Pons (tissue), 1 donor: ENCODE results near the gene IGF2BP2.

Experiments
- DNase-seq: peaks from one replicate; pipeline ENCODE4 v3.0.0-alpha.2; 2016; ENCODE audit warnings: low spot score

The IGF2BP2 gene

GRCh38 chr3:185733980-185734724, 90.7 kb downstream of the IGF2BP2 start:
- DNase-seq = peak; percentile 48

- DNase-seq = no peak
These were observed 92.1 kb downstream of the IGF2BP2 start for GRCh38 chr3:185732782-185733181.

- no peak for DNase-seq
These were observed 94.3 kb downstream of the IGF2BP2 start for GRCh38 chr3:185730550-185730949.

GRCh38 chr3:185729337-185730055, 95.3 kb downstream of the IGF2BP2 start:
- DNase-seq = no peak

- DNase-seq = no peak
These were observed 96.1 kb downstream of the IGF2BP2 start for GRCh38 chr3:185728630-185729336.

GRCh38 chr3:185727873-185728272, 97.0 kb downstream of the IGF2BP2 start:
- no peak for DNase-seq

- no peak for DNase-seq
These were observed 98.4 kb downstream of the IGF2BP2 start for GRCh38 chr3:185726254-185726967.

- DNase-seq = peak; percentile 12
These were observed 100.1 kb downstream of the IGF2BP2 start for GRCh38 chr3:185724761-185725160.

GRCh38 chr3:185724251-185724650, 100.6 kb downstream of the IGF2BP2 start:
- DNase-seq = no peak

GRCh38 chr3:185722881-185723280, 102.0 kb downstream of the IGF2BP2 start:
- DNase-seq = no peak

GRCh38 chr3:185721970-185722369, 102.9 kb downstream of the IGF2BP2 start:
- no peak for DNase-seq

- DNase-seq = no peak
These were observed 104.5 kb downstream of the IGF2BP2 start for GRCh38 chr3:185720326-185720725.

GRCh38 chr3:185718736-185719593, 105.9 kb downstream of the IGF2BP2 start:
- DNase-seq = no peak

GRCh38 chr3:185717627-185718402, 107.0 kb downstream of the IGF2BP2 start:
- DNase-seq = no peak

GRCh38 chr3:185717121-185717520, 107.7 kb downstream of the IGF2BP2 start:
- DNase-seq = peak; percentile 6

GRCh38 chr3:185716436-185717108, 108.3 kb downstream of the IGF2BP2 start:
- DNase-seq = no peak

- no peak for DNase-seq
These were observed 109.8 kb downstream of the IGF2BP2 start for GRCh38 chr3:185715091-185715490.

- DNase-seq = no peak
These were observed 110.8 kb downstream of the IGF2BP2 start for GRCh38 chr3:185714085-185714484.

- no peak for DNase-seq
These were observed 111.8 kb downstream of the IGF2BP2 start for GRCh38 chr3:185713015-185713414.

- no peak for DNase-seq
These were observed 112.5 kb downstream of the IGF2BP2 start for GRCh38 chr3:185712337-185712736.
